ENCODE results near the gene MYOCOS.

Gene MYOCOS

GRCh38 chr1:171663854-171664575 is 42.0 kb downstream of the MYOCOS start:
- DNase-seq: no peak

GRCh38 chr1:171664976-171665375 is 42.9 kb downstream of the MYOCOS start:
- no peak for DNase-seq

DNA sequence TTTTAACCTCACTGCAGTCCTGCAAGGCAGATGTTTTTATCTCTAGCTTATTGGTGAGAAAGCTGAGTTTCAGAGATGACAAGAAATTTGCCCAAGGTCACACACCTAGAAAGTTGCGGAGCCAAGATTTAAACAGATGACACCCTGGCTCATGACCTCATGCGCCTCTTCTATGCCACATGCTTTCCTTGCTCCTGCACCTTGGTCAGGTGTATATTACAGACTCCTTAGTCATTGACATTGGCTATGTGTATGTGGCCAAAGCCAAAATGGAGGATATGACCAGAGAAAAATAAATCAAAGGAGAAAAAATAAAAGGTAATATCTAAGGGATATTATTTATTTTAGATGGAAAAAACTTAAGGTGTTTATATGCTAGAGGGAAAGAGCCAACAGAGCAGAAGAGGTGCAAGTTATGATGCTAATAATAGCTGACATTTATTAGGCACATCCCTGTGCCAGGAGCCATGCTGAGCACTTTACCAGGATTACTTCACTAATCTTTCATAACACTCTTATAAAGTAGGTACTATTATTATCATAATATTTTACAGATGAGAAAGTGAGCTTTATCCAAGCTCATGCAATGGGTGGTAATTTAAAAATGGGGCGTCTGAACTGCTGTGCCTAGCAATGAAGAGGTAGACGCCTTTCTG is 44.2 kb downstream of the MYOCOS start:
- DNase-seq: no peak

GRCh38 chr1:171668372-171668771 is 46.3 kb downstream of the MYOCOS start:
- DNase-seq: no peak

DNA sequence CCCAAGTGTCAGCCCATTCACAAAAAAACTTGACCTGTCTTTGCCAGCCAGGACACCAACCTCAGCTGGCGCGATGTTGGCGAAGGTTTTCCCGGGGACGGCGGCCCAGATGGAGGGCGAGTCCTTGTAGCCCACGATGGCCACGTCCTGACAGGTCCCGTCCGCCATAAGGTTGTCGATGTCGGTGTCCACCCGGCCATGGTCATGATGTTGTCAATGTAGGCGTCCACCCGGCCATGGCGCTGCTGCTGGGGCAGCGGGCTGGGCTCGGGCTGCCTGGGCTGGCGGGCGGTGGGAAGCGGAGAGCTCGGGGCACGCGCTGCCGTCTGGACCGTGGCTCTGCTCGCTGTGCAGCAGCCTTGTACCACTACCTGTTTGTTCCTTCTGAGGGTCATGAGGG is 48.7 kb downstream of the MYOCOS start:
- DNase-seq: no peak

- peak; percentile 59 for DNase-seq
Measured at GRCh38 chr1:171674431-171675405, 52.7 kb downstream of the MYOCOS start.
